WERI-Rb-1 (cell line): ENCODE data around the gene SHISA8.
"Not testable (repeated sequence)": the region's sequence is repeated elsewhere in the genome, so short reads cannot be mapped to it uniquely, and the experiment has no call there.

Experiments
- DNase-seq: peaks from one replicate; pipeline ENCODE4 v3.0.0-alpha.2; 2020
- H3K27ac ChIP-seq: fragments of 250-450 bp; sonication (Bioruptor Pico); 2 replicates; pipeline ENCODE4 v1.5.1; 2020; ENCODE audit warnings: mild to moderate bottlenecking, moderate library complexity
- H3K27me3 ChIP-seq: fragments of 250-450 bp; sonication (Bioruptor Pico); 2 replicates; pipeline ENCODE4 v1.5.1; 2021; ENCODE audit warnings: mild to moderate bottlenecking, low read depth, moderate library complexity; ENCODE audit not compliant: insufficient read depth, severe bottlenecking
- H3K36me3 ChIP-seq: fragments of 250-450 bp; sonication (Bioruptor Pico); 2 replicates; pipeline ENCODE4 v1.5.1; 2020; ENCODE audit warnings: mild to moderate bottlenecking, moderate library complexity
- H3K4me3 ChIP-seq: 2 replicates; pipeline ENCODE4 v1.5.1; 2011; ENCODE audit warnings: low read depth, mild to moderate bottlenecking, control low read depth, low read length
- H3K9me3 ChIP-seq: fragments of 250-450 bp; sonication (Bioruptor Pico); 2 replicates; pipeline ENCODE4 v1.5.1; 2021; ENCODE audit warnings: mild to moderate bottlenecking, moderate library complexity; ENCODE audit not compliant: severe bottlenecking
- TF ChIP-seq, protein P1 (sequence below): IDR thresholded peaks from 2 replicates; pipeline ENCODE4 v1.5.1; 2011; ENCODE audit warnings: low read depth, mild to moderate bottlenecking, control low read depth, inconsistent platforms, low read length

SHISA8 gene

DNA sequence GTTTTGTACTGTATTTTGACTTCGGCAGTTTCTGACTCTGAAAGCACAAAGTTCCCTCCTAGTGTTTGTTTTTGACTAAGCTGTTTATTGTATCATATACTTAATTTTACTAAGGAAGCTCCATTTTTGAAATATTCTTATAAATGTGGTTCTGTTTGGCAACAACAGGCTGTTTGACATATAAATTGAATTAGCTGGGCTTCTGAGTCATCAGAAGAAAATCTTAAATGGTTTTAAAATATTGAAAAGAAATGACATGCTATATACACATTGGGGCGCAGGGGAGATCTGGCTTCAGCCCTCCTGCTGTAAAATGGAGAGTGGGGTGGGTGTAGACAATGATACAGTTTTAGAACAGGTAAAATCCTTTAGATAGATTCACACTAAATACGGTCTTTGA, 38.6 kb downstream of the SHISA8 start:
- no peak overlapping the region for H3K4me3 ChIP-seq
- TF ChIP-seq, protein P1, sequence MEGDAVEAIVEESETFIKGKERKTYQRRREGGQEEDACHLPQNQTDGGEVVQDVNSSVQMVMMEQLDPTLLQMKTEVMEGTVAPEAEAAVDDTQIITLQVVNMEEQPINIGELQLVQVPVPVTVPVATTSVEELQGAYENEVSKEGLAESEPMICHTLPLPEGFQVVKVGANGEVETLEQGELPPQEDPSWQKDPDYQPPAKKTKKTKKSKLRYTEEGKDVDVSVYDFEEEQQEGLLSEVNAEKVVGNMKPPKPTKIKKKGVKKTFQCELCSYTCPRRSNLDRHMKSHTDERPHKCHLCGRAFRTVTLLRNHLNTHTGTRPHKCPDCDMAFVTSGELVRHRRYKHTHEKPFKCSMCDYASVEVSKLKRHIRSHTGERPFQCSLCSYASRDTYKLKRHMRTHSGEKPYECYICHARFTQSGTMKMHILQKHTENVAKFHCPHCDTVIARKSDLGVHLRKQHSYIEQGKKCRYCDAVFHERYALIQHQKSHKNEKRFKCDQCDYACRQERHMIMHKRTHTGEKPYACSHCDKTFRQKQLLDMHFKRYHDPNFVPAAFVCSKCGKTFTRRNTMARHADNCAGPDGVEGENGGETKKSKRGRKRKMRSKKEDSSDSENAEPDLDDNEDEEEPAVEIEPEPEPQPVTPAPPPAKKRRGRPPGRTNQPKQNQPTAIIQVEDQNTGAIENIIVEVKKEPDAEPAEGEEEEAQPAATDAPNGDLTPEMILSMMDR = no peak
- no peak overlapping the region for H3K27ac ChIP-seq
- no peaks in the 10 kb centered on the region for H3K9me3 ChIP-seq
- DNase-seq = no peak
- H3K27me3 ChIP-seq = no peaks in the 10 kb centered on the region
- H3K36me3 ChIP-seq = peaks cover 93% of the 10 kb centered on the region

- Histone ChIP-seq H3K9me3 (no peaks in the 10 kb centered on the region), H3K27ac (no peak overlapping the region), H3K4me3 (no peak overlapping the region)
Measured at GRCh38 chr22:41875531-41876270, 39.2 kb downstream of the SHISA8 start.

DNA sequence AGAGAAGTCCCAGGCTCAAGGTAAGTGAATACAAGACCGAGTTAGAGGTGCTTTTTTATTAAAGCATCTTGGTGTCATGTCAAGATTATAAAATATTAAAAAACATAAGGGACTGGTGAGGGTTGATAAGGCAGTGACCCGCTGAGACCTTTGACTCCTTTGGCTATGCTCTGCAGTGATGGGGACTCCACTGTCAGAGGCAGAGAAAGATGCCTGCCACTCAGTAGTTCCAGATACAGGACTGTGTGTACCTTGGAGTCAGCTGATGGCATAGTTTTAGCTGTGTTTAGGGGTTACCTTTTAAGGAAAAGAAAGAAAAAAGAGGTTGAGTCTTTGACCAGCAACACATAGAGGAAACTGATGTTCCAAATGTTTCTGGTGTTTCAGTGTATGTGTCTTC, 40.8 kb downstream of the SHISA8 start:
- DNase-seq = no peak
- no peaks in the 10 kb centered on the region for H3K27me3 ChIP-seq
- TF ChIP-seq, protein P1 = no peak

More at GRCh38 chr22:41875531-41876270, 39.2 kb downstream of the SHISA8 start:
- no peaks in the 10 kb centered on the region for H3K27me3 ChIP-seq
- TF ChIP-seq, protein P1 = no peak
- DNase-seq = no peak
- peaks cover 93% of the 10 kb centered on the region for H3K36me3 ChIP-seq

DNA sequence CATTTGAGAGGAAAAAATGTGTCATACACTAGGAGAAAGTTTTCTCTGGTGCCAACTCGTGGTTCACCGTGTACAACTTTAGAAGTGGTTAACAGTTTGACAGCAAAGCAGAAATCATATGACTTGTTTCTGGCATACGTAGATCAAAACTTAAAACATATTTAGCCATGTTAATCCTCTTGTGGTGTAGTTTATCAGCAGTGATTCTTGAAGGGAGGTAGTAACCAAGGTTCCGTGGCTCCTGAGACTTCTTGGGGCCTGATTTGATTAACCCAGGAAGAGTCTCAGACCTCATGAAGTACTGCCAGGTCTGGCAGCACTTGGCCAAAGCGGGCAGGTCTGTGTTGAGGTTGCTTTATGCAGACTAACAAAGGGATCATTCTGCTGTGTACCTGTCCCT, 41.5 kb downstream of the SHISA8 start:
- peaks cover 92% of the 10 kb centered on the region for H3K36me3 ChIP-seq
- no peak overlapping the region for H3K27ac ChIP-seq
- H3K9me3 ChIP-seq = no peaks in the 10 kb centered on the region
- H3K4me3 ChIP-seq = no peak overlapping the region
- no peak for DNase-seq
- TF ChIP-seq, protein P1 = no peak
- H3K27me3 ChIP-seq = no peaks in the 10 kb centered on the region

More for the DNA sequence above, 40.8 kb downstream of the SHISA8 start:
- Histone ChIP-seq H3K27ac (no peak overlapping the region), H3K36me3 (peaks cover 92% of the 10 kb centered on the region), H3K9me3 (no peaks in the 10 kb centered on the region), H3K4me3 (no peak overlapping the region)

GRCh38 chr22:41870786-41871185, 44.1 kb downstream of the SHISA8 start:
- H3K36me3 ChIP-seq = peaks cover 94% of the 10 kb centered on the region
- no peak overlapping the region for H3K4me3 ChIP-seq
- no peaks in the 10 kb centered on the region for H3K9me3 ChIP-seq
- TF ChIP-seq, protein P1 = no peak
- no peak for DNase-seq
- H3K27ac ChIP-seq = no peak overlapping the region
- no peaks in the 10 kb centered on the region for H3K27me3 ChIP-seq

DNA sequence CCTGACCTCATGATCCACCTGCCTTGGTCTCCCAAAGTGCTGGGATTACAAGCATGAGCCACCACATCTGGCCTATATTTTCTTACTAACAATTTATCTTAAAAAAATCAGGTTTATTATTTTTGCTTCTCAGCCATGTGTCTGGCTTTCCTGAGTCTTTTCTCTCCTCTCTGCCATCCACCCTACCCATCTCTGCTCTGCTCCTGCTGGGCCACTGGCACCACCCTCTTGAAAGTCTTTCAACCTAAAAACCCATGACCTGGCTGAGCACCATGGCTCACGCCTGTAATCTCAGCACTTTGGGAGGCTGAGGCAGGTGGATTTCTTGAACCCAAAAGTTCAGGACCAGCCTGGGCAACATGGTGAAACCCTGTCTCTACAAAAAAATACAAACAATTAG, 44.8 kb downstream of the SHISA8 start:
- DNase-seq, H3K4me3 ChIP-seq, H3K9me3 ChIP-seq, H3K27ac ChIP-seq, H3K27me3 ChIP-seq: not testable (repeated sequence)
- H3K36me3 ChIP-seq = peaks cover 90% of the 10 kb centered on the region
